ENCODE data around the gene UMODL1. TPM values are rescaled to one million over a fixed set of nuclear protein-coding genes. Genes with fewer than 3 reads are reported as not detected.

The UMODL1 gene
- total RNA-seq, 6 experiments from 2014 or later = 0.06 to 1.2 (median 0.75) TPM; not detected in 2

DNA sequence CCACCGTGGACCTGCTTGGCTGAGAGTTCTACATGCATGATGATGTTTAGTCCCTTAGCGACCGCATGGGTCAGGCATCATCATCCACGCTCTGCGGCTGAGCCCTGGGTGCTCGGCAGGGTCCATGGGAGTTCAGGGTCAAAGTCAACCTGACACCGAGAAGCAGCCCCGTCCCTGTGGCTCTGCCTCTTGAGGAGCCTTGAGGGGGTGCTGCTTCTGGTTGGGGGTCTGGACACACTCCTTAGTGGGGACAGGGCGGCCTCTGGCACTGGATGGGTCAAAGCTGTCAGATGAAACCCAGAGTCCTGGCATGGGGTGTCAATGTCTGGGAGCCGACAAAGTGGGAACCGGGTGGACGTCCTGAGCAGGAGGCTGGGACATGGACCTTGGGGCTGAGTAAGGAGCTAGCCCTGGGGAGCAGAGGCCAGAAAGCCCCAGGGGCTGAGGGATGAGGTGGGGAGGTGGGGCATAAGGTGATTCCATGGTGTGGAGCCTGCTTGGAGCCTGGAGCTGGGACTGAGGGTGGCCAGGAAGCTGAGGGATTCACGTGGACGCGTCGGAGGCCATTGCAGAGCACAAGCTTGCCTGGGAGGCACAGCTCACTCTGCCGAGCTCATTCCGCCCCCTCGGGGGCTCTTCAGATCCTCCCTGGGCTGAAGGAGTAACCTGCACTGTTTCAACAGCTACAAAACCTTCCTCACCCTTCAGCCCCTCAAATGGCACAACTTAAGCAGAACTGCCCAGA lies 53.9 kb downstream of the UMODL1 start:
- intact Hi-C loops (cut with DNase I) = no loop called here
- no peak for TF ChIP-seq POLR2A (IDR thresholded peaks at IDR 0.05)
- TF ChIP-seq, protein P1, sequence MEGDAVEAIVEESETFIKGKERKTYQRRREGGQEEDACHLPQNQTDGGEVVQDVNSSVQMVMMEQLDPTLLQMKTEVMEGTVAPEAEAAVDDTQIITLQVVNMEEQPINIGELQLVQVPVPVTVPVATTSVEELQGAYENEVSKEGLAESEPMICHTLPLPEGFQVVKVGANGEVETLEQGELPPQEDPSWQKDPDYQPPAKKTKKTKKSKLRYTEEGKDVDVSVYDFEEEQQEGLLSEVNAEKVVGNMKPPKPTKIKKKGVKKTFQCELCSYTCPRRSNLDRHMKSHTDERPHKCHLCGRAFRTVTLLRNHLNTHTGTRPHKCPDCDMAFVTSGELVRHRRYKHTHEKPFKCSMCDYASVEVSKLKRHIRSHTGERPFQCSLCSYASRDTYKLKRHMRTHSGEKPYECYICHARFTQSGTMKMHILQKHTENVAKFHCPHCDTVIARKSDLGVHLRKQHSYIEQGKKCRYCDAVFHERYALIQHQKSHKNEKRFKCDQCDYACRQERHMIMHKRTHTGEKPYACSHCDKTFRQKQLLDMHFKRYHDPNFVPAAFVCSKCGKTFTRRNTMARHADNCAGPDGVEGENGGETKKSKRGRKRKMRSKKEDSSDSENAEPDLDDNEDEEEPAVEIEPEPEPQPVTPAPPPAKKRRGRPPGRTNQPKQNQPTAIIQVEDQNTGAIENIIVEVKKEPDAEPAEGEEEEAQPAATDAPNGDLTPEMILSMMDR (IDR thresholded peaks at IDR 0.05) = no peak
- Histone ChIP-seq H3K36me3 (no peaks in the 10 kb centered on the region), H3K27ac (no peak overlapping the region), H3K4me3 (no peak overlapping the region), H3K9me3 (no peaks in the 10 kb centered on the region), H3K4me1 (no peaks in the 10 kb centered on the region), H3K27me3 (no peaks in the 10 kb centered on the region)
- DNase-seq = peak in 1 of 3 donors; percentile 44
- WGBS (ENCODE audit: insufficient coverage, low coverage, low lambda C conversion rate, missing lambda C conversion rate) = 62% methylated on average over 7 of the region's 19 CpGs
- ATAC-seq = no peak

DNA sequence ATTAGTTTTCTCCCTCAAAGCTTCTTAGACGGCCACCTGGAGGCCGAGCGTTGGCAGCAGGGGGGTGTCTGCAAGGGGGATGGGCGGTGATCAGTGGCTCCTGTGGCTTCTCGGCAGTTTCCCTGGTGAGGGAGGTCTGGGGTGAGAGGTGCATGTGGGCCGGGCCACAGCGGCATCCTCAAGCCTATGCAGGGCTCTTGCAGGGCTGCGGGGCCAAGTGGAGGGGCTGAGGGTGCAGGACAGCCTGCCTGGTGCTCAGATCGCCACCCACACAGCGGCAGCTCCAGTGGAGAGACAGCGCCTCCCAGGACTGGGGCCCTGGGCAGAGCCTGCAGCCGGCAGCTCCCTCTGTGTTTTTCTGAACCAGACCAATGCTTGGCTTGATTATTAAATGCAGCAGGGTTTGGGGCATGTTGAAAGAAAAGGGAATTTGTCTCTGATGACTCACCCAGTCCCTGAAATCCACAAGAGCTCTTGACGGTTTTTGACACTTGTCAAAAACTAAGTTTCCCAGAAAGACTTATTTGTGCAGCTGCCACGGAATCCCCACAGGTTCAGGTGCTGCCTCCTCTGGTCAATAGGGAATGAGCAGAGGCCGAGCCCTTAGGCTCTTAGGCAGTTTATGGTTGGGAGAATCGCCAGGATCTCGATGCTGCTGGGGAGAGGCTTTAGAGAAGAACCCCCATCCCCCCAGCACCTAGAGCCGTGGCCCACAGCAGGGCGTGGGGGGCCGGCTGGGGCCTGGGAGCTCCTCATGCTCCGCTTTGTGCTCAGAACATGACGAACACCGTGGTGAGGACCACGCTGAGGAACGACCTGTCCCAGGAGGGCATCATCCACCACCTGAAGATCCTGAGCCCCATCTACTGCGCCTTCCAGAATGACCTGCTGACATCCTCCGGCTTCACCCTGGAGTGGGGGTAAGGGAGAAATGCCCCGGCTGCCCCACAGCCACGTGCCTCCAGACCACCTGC lies 54.7 kb downstream of the UMODL1 start:
- H3K4me1 ChIP-seq = no peaks in the 10 kb centered on the region
- H3K27ac ChIP-seq = no peak overlapping the region
- TF ChIP-seq, protein P1 (IDR thresholded peaks at IDR 0.05) = peak; percentile 8 to 24 (median 14)
- no peak for TF ChIP-seq POLR2A (IDR thresholded peaks at IDR 0.05)
- ATAC-seq = peak in 3 of 4 donors; percentile 13 to 43 (median 34)
- WGBS (ENCODE audit: insufficient coverage, low coverage, low lambda C conversion rate, missing lambda C conversion rate) = 29% methylated on average over 10 of the region's 29 CpGs
- no peaks in the 10 kb centered on the region for H3K9me3 ChIP-seq
- H3K4me3 ChIP-seq = no peak overlapping the region
- DNase-seq = peak in 1 of 3 donors; percentile 11
- no peaks in the 10 kb centered on the region for H3K27me3 ChIP-seq
- intact Hi-C loops (cut with DNase I) = no loop called here
- H3K36me3 ChIP-seq = no peaks in the 10 kb centered on the region

DNA sequence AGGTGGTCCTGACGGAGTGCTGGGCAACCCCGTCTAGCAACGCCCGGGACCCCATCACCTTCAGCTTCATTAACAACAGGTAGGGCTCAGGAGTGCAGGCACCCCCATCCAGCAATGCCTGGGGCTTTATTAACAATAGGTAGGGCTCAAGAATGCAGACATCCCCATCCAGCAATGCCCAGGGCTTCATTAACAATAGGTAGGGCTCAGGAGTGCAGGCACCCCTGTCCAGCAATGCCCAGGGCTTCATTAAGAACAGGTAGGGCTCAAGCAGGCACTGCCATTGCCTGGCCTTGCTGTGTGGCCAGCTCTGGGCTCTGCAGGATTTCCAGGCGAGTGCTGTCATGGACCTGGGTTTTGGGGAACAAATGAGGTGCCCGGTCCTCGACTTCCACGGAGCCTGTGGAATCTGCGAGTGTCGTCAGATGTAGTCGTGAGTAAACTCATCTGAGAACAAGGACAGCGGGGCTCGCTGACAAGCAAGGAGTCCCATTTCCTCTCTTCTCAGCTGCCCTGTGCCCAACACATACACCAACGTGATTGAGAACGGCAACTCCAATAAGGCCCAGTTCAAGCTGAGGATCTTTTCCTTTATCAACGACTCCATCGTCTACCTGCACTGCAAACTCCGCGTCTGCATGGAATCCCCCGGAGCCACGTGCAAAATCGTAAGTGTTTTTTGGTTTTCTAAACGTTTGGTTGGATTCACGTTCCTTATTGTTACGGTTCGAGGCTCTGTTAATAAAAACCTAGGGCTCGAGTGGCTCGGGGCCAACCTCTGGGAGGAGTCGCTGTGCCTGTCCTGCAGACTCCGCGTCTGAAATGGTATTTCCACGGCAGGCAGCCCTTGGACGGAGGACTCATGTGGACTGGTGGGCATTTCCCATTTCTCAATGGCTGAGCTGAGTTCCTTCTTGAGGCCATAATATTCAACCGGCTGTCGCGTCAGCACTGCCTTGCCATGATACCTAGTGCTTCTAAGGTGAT lies 56.3 kb downstream of the UMODL1 start:
- ATAC-seq (no peak), DNase-seq (peak in 1 of 3 donors; percentile 31)
- no peaks in the 10 kb centered on the region for H3K36me3 ChIP-seq
- no peaks in the 10 kb centered on the region for H3K4me1 ChIP-seq
- no peak overlapping the region for H3K4me3 ChIP-seq
- 62% methylated on average over 18 of the region's 36 CpGs for WGBS (ENCODE audit: insufficient coverage, low coverage, low lambda C conversion rate, missing lambda C conversion rate)
- no peak for TF ChIP-seq POLR2A (IDR thresholded peaks at IDR 0.05)
- TF ChIP-seq, protein P1 (IDR thresholded peaks at IDR 0.05) = no peak
- intact Hi-C loops (cut with DNase I) = no loop called here
- no peaks in the 10 kb centered on the region for H3K27me3 ChIP-seq
- H3K27ac ChIP-seq = no peak overlapping the region
- no peaks in the 10 kb centered on the region for H3K9me3 ChIP-seq
